Measurements from ENCODE around the gene GALNT10. TPM values are rescaled to one million over a fixed set of nuclear protein-coding genes. Genes with fewer than 3 reads are reported as not detected.

GALNT10 gene
- total RNA-seq, 1 donor, result 46.5 TPM

DNA sequence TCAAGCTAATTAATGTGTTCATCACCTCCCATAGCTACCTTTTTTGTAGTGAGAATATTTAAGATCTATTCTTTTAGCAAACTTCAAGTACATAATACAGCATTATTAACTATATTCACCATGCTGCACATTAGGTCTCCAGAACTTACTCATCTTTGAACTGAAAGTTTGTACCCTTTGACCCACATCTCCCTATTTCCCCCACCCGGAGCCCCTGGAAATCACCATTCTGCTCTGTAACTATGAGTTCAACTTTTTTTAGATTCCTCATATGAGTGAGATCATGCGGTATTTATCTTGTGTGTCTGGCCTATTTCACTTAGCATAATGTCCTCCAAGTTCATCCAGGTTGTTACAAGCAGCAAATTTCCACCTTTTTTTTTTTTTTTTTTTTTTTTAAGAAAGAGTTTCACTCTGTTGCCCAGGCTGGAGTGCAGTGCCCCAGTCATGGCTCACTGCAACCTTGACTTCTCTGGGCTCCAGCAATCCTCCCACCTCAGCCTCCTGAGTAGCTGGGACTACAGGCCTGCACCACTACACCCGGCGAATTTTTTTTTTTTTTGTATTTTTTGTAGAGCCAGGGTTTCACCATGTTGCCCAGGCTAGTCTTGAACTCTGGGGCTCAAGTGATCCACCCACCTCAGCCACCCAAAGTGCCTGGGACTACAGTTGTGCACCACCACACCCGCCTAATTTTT is 154.9 kb downstream of the GALNT10 start:
- DNase-seq (ENCODE audit: low read depth), result no peak
- no peak overlapping the region for H3K4me3 ChIP-seq (ENCODE audit: low read depth, low read length)
- TF ChIP-seq, protein P1, sequence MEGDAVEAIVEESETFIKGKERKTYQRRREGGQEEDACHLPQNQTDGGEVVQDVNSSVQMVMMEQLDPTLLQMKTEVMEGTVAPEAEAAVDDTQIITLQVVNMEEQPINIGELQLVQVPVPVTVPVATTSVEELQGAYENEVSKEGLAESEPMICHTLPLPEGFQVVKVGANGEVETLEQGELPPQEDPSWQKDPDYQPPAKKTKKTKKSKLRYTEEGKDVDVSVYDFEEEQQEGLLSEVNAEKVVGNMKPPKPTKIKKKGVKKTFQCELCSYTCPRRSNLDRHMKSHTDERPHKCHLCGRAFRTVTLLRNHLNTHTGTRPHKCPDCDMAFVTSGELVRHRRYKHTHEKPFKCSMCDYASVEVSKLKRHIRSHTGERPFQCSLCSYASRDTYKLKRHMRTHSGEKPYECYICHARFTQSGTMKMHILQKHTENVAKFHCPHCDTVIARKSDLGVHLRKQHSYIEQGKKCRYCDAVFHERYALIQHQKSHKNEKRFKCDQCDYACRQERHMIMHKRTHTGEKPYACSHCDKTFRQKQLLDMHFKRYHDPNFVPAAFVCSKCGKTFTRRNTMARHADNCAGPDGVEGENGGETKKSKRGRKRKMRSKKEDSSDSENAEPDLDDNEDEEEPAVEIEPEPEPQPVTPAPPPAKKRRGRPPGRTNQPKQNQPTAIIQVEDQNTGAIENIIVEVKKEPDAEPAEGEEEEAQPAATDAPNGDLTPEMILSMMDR (IDR thresholded peaks at IDR 0.05; ENCODE audit: insufficient read depth, low read length), result no peak

DNA sequence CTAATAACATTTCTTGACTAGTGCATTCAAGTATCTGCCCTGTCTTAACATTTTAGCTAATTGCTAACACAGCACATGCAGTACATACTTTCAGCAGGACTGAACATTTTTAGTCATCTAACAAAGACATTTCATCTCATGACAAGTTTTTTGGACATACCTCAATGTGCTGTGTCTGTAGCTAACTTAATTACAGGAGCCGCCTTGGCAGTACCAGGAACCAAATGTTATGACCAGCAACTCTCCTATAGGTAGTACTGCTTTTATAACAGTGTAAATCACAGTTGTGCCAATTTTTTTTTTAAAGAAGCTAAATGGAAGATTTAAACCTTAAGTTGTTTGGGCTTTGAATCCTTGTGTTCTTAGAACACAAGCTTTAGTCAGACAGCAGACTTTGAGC is 155.9 kb downstream of the GALNT10 start:
- TF ChIP-seq, protein P1 (IDR thresholded peaks at IDR 0.05; ENCODE audit: insufficient read depth, low read length), result no peak
- no peak overlapping the region for H3K4me3 ChIP-seq (ENCODE audit: low read depth, low read length)
- no peak for DNase-seq (ENCODE audit: low read depth)

DNA sequence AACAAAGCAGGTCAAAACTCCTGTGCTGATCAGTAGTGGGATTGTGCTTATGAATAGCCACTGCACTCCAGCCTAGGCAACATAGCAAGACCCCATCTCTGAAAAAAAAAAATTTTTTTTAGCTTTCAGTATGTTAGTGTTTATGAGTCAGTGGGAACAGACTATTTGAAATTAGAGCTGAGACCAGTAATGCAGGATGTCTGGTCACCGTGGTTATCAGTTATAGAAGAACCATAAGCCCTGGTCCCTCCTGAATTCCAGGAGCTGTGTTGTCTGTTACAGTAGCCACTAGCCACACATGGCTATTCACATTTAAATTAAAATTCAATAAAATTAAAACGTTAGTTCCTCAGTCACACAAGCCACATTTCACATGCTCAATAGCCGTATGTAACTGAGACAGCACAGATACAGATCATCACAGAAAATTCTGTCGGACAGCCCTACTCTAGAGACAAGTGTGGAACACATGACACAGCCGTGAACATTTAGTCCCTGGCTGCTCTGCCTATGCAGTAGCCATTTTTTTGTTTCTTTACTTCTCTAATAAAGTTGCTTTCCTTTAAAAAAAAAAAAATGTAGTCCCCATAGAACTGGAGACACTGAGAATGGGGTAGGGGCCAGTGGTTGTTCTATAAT is 159.2 kb downstream of the GALNT10 start:
- DNase-seq (ENCODE audit: low read depth), result no peak
- TF ChIP-seq, protein P1 (IDR thresholded peaks at IDR 0.05; ENCODE audit: insufficient read depth, low read length), result no peak
- H3K4me3 ChIP-seq (ENCODE audit: low read depth, low read length), result no peak overlapping the region

DNA sequence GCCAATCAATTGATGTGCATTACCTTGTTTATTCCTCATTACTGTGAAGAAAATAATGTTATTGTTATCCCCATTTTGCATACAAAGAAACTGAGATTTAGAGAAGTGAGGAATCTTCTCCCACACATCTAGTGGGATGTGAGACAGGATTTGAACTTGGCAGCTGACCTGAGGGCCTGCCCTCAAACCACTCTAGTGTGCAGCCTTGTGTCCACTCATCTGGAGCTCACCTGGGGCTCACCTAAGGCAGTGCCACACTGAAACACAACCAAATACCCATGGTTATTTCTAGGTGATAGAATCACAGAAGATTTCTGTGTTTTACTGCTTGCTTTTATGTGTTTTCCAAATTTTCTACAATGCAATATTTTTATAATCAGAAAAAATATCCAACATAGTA is 160.6 kb downstream of the GALNT10 start:
- TF ChIP-seq, protein P1 (IDR thresholded peaks at IDR 0.05; ENCODE audit: insufficient read depth, low read length), result no peak
- DNase-seq (ENCODE audit: low read depth), result no peak
- H3K4me3 ChIP-seq (ENCODE audit: low read depth, low read length), result no peak overlapping the region

GRCh38 chr5:154351566-154351965 is 161.0 kb downstream of the GALNT10 start:
- DNase-seq (ENCODE audit: low read depth), result no peak
- no peak overlapping the region for H3K4me3 ChIP-seq (ENCODE audit: low read depth, low read length)
- TF ChIP-seq, protein P1 (IDR thresholded peaks at IDR 0.05; ENCODE audit: insufficient read depth, low read length), result no peak

- H3K4me3 ChIP-seq (ENCODE audit: low read depth, low read length), result no peak overlapping the region
- no peak for DNase-seq (ENCODE audit: low read depth)
- TF ChIP-seq, protein P1 (IDR thresholded peaks at IDR 0.05; ENCODE audit: insufficient read depth, low read length), result no peak
Measured at GRCh38 chr5:154352960-154353548, 162.5 kb downstream of the GALNT10 start.

Data from fibroblast of the aortic adventitia (primary cell).